PC-3 (cell line): ENCODE data around the gene BOLA3.

ENCODE experiments used
- CTCF ChIP-seq: fragments of 300-600 bp; sonication (generic); conservative IDR thresholded peaks from 2 replicates; pipeline ENCODE4 v1.5.1; 2017; ENCODE audit warnings: antibody characterized with exemption, low read depth, mild to moderate bottlenecking, low read length
- EZH2 ChIP-seq: fragments of 300-600 bp; sonication (generic); IDR thresholded peaks from one replicate; pipeline ENCODE4 v1.6.1; 2017; ENCODE audit warnings: antibody characterized with exemption, mild to moderate bottlenecking, low read length; ENCODE audit not compliant: unreplicated experiment
- EZH2phosphoT487 ChIP-seq: fragments of 300-600 bp; sonication (generic); IDR thresholded peaks from 2 replicates; pipeline ENCODE4 v1.6.1; 2018; ENCODE audit warnings: mild to moderate bottlenecking, antibody characterized with exemption, low read length, borderline replicate concordance

DNA sequence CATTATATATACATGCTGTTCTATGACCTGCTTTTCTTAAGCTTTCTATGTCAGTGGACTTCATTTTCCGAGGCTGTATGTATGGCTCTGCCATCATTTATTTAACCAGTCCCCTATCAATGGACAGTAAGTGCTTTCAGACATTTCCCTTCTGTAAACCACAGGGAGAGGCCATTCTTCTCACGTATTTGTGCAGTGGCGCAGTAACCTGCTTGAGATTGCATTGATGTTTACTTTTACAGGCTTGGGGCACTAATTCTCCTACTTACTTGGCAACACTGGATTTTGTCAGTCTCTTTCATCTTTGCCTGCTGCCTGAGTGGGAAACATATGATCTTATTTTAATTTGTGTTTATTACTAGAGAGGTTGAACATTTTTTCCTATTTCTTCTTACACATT, 52.1 kb downstream of the BOLA3 start:
- TF ChIP-seq CTCF (no peak), EZH2phosphoT487 (no peak), EZH2 (no peak)
